ENCODE data around the gene SPRED2.

DNA sequence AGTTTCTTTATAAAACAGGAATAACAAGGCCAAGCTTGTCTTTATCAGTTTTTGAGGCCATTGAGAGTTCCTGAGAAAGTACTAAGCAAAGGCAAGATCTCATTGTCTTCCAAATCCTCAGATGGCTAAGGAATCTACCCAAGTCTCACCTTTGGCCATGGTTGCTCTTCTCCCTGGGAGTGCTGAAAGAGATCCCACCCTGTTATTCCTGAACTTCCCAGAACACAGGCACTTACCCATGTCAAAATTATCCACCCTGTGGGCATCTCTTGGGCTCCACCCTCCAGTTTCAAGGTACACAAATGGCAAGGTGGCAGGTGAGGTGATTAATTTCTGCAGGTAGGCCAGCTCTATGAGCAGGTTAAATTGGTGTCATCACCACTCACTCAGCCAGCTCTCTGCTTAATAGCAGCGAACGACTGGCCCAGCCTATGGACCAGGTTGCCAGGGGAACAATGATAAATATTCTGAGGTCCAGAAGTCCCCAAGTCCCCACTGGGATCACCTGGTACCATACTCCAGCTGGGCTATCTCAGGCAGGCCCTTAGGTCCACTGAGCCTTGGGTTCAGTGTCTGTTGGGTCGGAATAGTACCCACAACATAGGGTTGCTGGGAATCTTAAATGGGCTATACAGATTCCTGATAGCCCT lies 2.3 kb upstream of the SPRED2 start:
- TF ChIP-seq FOXK2 (IDR thresholded peaks at IDR 0.05) (no peak), FOXM1 (IDR thresholded peaks at IDR 0.05; ENCODE audit: borderline replicate concordance) (no peak)
